HepG2 (cell line): ENCODE results near the gene ARFIP2. TPM values are rescaled to one million over a fixed set of nuclear protein-coding genes. Genes with fewer than 3 reads are reported as not detected.
A peak's percentile ranks its signal among the peaks of the same experiment; 100 is the strongest.

Source experiments
- ATAC-seq: fragments of 200-7000 bp; cut with Tn5 transposase; 3 replicates; pipeline ENCODE4 v1.9.1; 2020; ENCODE audit warnings: mild to moderate bottlenecking, moderate library complexity
- BruUV-seq: library from RNA; stranded (reverse); fragments of 400-500 nt; replicated peaks from 2 replicates; lab custom pipeline; 2021; lab: Mats Ljungman, UMichigan
- CTCF ChIA-PET: fragments of 300-600 bp; formaldehyde crosslinking; extraction: SDS; loops from one replicate; lab custom pipeline; 2021; ENCODE audit warnings: low total read pairs, inconsistent platforms, low intra/inter-chr PET ratio; lab: Yijun Ruan, JAX
- POLR2A ChIA-PET: fragments of 350-600 bp; sonication (Branson Sonifier 250); formaldehyde crosslinking; loops from one replicate; lab custom pipeline; 2020; ENCODE audit warnings: antibody characterized with exemption, inconsistent platforms; lab: Yijun Ruan, JAX
- DNase-seq: peaks from one replicate; pipeline ENCODE4 v3.0.0-alpha.2; 2015; ENCODE audit warnings: low spot score
- FAIRE-seq: peaks from 3 replicates; lab custom pipeline; 2011; peaks lifted over from hg19 to GRCh38; lab: Jason Lieb, UNC
- H2AFZ ChIP-seq: one replicate; pipeline ENCODE4 v1.6.1; 2011; ENCODE audit warnings: low read length, inconsistent platforms
- H3K27ac ChIP-seq: fragments of 300-600 bp; 3 replicates; pipeline ENCODE4 v1.8.0; 2011; ENCODE audit warnings: mixed run types, mild to moderate bottlenecking, mixed read lengths, low read length, inconsistent platforms; ENCODE audit not compliant: insufficient read depth; ENCODE audit errors: extremely low read length
- H3K27me3 ChIP-seq, 2 experiments: fragments of 200-600 bp in 1 of 2; 2 replicates in 1 of 2; 3 replicates in 1 of 2; pipeline versions ENCODE4 v1.6.0 to v1.8.0; 2011; ENCODE audit warnings: low read length in 2 of 2, mild to moderate bottlenecking in 2 of 2, moderate library complexity in 2 of 2, inconsistent platforms in 1 of 2; ENCODE audit not compliant: insufficient read depth in 2 of 2, control insufficient read depth in 1 of 2
- H3K36me3 ChIP-seq, 2 experiments: fragments of 200-600 bp in 1 of 2; replicated peaks in 1 of 2; 2 replicates in 1 of 2; 3 replicates in 1 of 2; pipeline versions ENCODE4 v1.5.1 to v1.8.0; 2011; ENCODE audit warnings: low read length in 2 of 2, inconsistent platforms in 1 of 2; ENCODE audit not compliant: insufficient read depth in 2 of 2, control insufficient read depth in 1 of 2
- H3K4me1 ChIP-seq: 2 replicates; pipeline ENCODE4 v1.5.1; 2012; ENCODE audit warnings: low read length, inconsistent platforms; ENCODE audit not compliant: insufficient read depth
- H3K4me2 ChIP-seq: 2 replicates; pipeline ENCODE4 v1.6.0; 2011; ENCODE audit warnings: low read depth, low read length, inconsistent platforms
- H3K4me3 ChIP-seq, 3 experiments: fragments of 200-600 bp in 1 of 3; sonication (generic), shearing (Covaris generic) in 1 of 3; replicated peaks in 1 of 3; 2 replicates each; pipeline ENCODE4 v1.5.1; 2011 to 2016; ENCODE audit warnings: low read length in 3 of 3, inconsistent platforms in 2 of 3, low read depth in 2 of 3, mild to moderate bottlenecking in 2 of 3, control low read depth in 1 of 3, mixed read lengths in 1 of 3; ENCODE audit not compliant: insufficient read depth in 1 of 3
- H3K79me2 ChIP-seq: one replicate; pipeline ENCODE4 v1.6.1; 2011; ENCODE audit warnings: low read length, inconsistent platforms; ENCODE audit not compliant: insufficient read depth
- H3K9ac ChIP-seq: 2 replicates; pipeline ENCODE4 v1.6.0; 2011; ENCODE audit warnings: mild to moderate bottlenecking, low read depth, low read length, inconsistent platforms; ENCODE audit not compliant: insufficient read depth
- H3K9me3 ChIP-seq: 2 replicates; pipeline ENCODE4 v1.5.1; 2012; ENCODE audit warnings: mild to moderate bottlenecking, low read length
- H4K20me1 ChIP-seq: 2 replicates; pipeline ENCODE4 v1.6.0; 2011; ENCODE audit warnings: inconsistent platforms, mild to moderate bottlenecking, low read length, moderate library complexity; ENCODE audit not compliant: insufficient read depth
- CBFB ChIP-seq: sonication (generic); formaldehyde crosslinking; IDR thresholded peaks from 2 replicates; pipeline ENCODE4 v1.4.0; 2020; ENCODE audit warnings: missing genetic modification reagents
- ESRRA ChIP-seq: sonication (generic); formaldehyde crosslinking; IDR thresholded peaks from 2 replicates; pipeline ENCODE4 v1.5.1; 2020; ENCODE audit warnings: mild to moderate bottlenecking, low read depth, missing genetic modification reagents
- MATR3 ChIP-seq: sonication (generic); formaldehyde crosslinking; IDR thresholded peaks from 2 replicates; pipeline ENCODE4 v1.4.0; 2020; ENCODE audit warnings: missing genetic modification reagents
- PPARG ChIP-seq: conservative IDR thresholded peaks from 2 replicates; pipeline ENCODE4 v1.6.1; 2016; ENCODE audit warnings: missing biosample characterization, missing genetic modification reagents
- RCOR2 ChIP-seq: IDR thresholded peaks from 2 replicates; pipeline ENCODE4 v1.6.1; 2016; ENCODE audit warnings: missing biosample characterization, missing genetic modification reagents
- SOX13 ChIP-seq, 3 experiments: fragments of 450-650 bp in 1 of 3; sonication (generic) in 1 of 3; formaldehyde crosslinking in 1 of 3; IDR thresholded peaks in 2 of 3; conservative IDR thresholded peaks in 1 of 3; 2 replicates each; pipeline versions ENCODE4 v1.5.0 to v1.6.1; 2016 to 2020; ENCODE audit warnings: antibody characterized with exemption in 1 of 3, mild to moderate bottlenecking in 1 of 3, missing compliant biosample characterization in 1 of 3, missing genetic modification reagents in 1 of 3, moderate library complexity in 1 of 3
- XRCC5 ChIP-seq: fragments of 200-400 bp; formaldehyde crosslinking; optimal IDR thresholded peaks from 2 replicates; pipeline ENCODE3; 2017; ENCODE audit warnings: mild to moderate bottlenecking, low read length
- ZNF12 ChIP-seq: sonication (generic); formaldehyde crosslinking; IDR thresholded peaks from 2 replicates; pipeline ENCODE4 v1.5.0; 2020; ENCODE audit warnings: missing genetic modification reagents
- ZNF180 ChIP-seq: sonication (generic); formaldehyde crosslinking; IDR thresholded peaks from 2 replicates; pipeline ENCODE4 v1.4.0; 2020; ENCODE audit warnings: low read depth, missing genetic modification reagents, borderline replicate concordance
- ZNF253 ChIP-seq: sonication (generic); formaldehyde crosslinking; IDR thresholded peaks from 2 replicates; pipeline ENCODE4 v1.8.0; 2022; ENCODE audit warnings: mild to moderate bottlenecking, missing genetic modification reagents, borderline replicate concordance
- ZNF549 ChIP-seq: sonication (generic); formaldehyde crosslinking; IDR thresholded peaks from 2 replicates; pipeline ENCODE4 v1.5.0; 2020; ENCODE audit warnings: missing genetic modification reagents
- ZNF660 ChIP-seq: sonication (generic); formaldehyde crosslinking; IDR thresholded peaks from 2 replicates; pipeline ENCODE4 v1.5.1; 2020; ENCODE audit warnings: mild to moderate bottlenecking, low read depth, missing genetic modification reagents, borderline replicate concordance
- WGBS: methylation state at CpG from one replicate; pipeline ENCODE4 v1.1.6; 2017; ENCODE audit warnings: low lambda C conversion rate; 5-methylcytosine and 5-hydroxymethylcytosine counted together
- in situ Hi-C: cut with HindIII; loops from 2 replicates; pipeline ENCODE4 v1.10.0; 2017; ENCODE audit warnings: low pct_unique_long_range_greater_than_20kb; ENCODE audit not compliant: extremely low pct_ligation_motif_present
- intact Hi-C: fragments of 100-400 bp; cut with micrococcal nuclease; formaldehyde crosslinking; loops from one replicate; pipeline ENCODE4 v1.10.0; 2022; ENCODE audit not compliant: unreplicated experiment
- polyA plus RNA-seq, 8 experiments: library from polyadenylated mRNA; depleted of rRNA in 3 of 8; stranded (reverse) in 7 of 8; unstranded in 1 of 8; fragments of >200 nt; fragmentation: Illumina TruSeq in 4 of 8; extraction: Trizol in 4 of 8; gene quantifications; 2 replicates each; pipeline versions ENCODE4 v1.2.1 to v1.2.3, GENCODE V29; 2011 to 2016; ENCODE audit warnings: low read depth in 4 of 8, missing spikeins in 1 of 8, mixed read lengths in 1 of 8; ENCODE audit not compliant: insufficient read depth in 1 of 8
- total RNA-seq, 5 experiments: library from RNA; depleted of rRNA; stranded (reverse); fragments of >200 nt; fragmentation: Illumina TruSeq; extraction: Trizol; gene quantifications; 2 replicates each; pipeline ENCODE4 v1.2.3, GENCODE V29; 2016; ENCODE audit warnings: low read depth in 1 of 5
- TF ChIP-seq, protein P1 (sequence below): sonication (generic); formaldehyde crosslinking; IDR thresholded peaks from 2 replicates; pipeline ENCODE4 v1.4.0; 2020; ENCODE audit warnings: missing genetic modification reagents, borderline replicate concordance
- TF ChIP-seq, protein P2 (sequence below): sonication (generic); formaldehyde crosslinking; conservative IDR thresholded peaks from 2 replicates; pipeline ENCODE4 v1.8.0; 2022; ENCODE audit warnings: missing genetic modification reagents
- TF ChIP-seq, protein P3 (sequence below): sonication (generic); formaldehyde crosslinking; IDR thresholded peaks from 2 replicates; pipeline ENCODE4 v1.4.0; 2020; ENCODE audit warnings: mild to moderate bottlenecking, missing genetic modification reagents, borderline replicate concordance

The ARFIP2 gene
- total and polyA plus RNA-seq, 2 of the 13 experiments (the other 11 are each of a cell fraction or from before 2014, with no cell fraction given), result 56.6 to 60.2 TPM

DNA sequence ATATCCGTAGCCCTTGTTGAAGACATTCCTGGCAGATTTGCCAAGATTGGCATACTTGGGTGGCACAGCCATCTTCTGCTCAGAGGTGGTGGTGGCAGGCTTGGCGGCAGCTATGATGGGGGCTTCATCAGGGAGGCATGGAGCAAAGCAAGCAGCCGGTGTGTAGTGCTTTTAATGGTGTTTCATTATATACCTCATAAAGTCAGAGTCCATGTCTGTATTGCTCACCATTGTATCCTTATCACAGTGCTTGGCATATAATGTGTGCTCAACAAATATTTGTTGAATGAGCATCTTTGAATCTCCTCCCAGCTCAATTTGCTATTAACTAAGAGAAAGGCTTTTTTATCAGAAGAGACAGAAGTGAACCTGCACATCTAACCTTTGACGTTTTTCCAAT, 8.2 kb upstream of the ARFIP2 start:
- WGBS, result 49% methylated on average over 4 of the region's 4 CpGs
- CTCF ChIA-PET, result no interaction called here
- peak; percentile 69 for DNase-seq
- FAIRE-seq, result peak; percentile 34
- Histone ChIP-seq H3K79me2 (no peaks in the 10 kb centered on the region), H3K4me1 (peaks cover 57% of the 10 kb centered on the region), H3K27me3 (no peaks in the 10 kb centered on the region), H2AFZ (no peak overlapping the region), H4K20me1 (no peaks in the 10 kb centered on the region; the same call in 1 of the 2 replicates), H3K9ac (no peak overlapping the region), H3K4me3 (no peak overlapping the region), H3K36me3 (peaks cover 2 to 11% of the 10 kb centered on the region in 2 experiments), H3K9me3 (no peaks in the 10 kb centered on the region), H3K4me2 (peak overlapping the region; percentile 13; the same call in 1 of the 2 replicates), H3K27ac (no peak overlapping the region)
- in situ Hi-C loops (loop anchor here (10.0 kb wide), 1 partner anchor 115 kb away; the partner anchor contains the start of genes ILK and RRP8), intact Hi-C loops (loop anchor here (10.0 kb wide), 1 partner anchor 255 kb away; the partner anchor contains the start of genes CNGA4 and FHIP1B)
- POLR2A ChIA-PET, result interaction anchor here (0.6 to 2.1 kb wide), 4 partner anchors 8 to 110 kb away, joined by 3 to 13 read pairs (median 8); partner anchors contain the start of genes ARFIP2 and TIMM10B
- no TSS peak for BruUV-seq
- ATAC-seq, result peak; percentile 88
- TF ChIP-seq, protein P1, sequence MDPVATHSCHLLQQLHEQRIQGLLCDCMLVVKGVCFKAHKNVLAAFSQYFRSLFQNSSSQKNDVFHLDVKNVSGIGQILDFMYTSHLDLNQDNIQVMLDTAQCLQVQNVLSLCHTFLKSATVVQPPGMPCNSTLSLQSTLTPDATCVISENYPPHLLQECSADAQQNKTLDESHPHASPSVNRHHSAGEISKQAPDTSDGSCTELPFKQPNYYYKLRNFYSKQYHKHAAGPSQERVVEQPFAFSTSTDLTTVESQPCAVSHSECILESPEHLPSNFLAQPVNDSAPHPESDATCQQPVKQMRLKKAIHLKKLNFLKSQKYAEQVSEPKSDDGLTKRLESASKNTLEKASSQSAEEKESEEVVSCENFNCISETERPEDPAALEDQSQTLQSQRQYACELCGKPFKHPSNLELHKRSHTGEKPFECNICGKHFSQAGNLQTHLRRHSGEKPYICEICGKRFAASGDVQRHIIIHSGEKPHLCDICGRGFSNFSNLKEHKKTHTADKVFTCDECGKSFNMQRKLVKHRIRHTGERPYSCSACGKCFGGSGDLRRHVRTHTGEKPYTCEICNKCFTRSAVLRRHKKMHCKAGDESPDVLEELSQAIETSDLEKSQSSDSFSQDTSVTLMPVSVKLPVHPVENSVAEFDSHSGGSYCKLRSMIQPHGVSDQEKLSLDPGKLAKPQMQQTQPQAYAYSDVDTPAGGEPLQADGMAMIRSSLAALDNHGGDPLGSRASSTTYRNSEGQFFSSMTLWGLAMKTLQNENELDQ (CRISPR knock-in tag), result no peak
- TF ChIP-seq SOX13 (IDR thresholded peaks at IDR 0.05) (no peak), SOX13 (CRISPR knock-in tag; conservative IDR thresholded peaks at IDR 0.05 in 1 of 2, IDR thresholded peaks at IDR 0.05 in 1 of 2) (peak in 1 of 2 experiments; percentile 70; a peak in 2 of 4 replicates), ESRRA (CRISPR knock-in tag) (no peak), ZNF180 (CRISPR knock-in tag) (no peak), MATR3 (CRISPR knock-in tag) (no peak), CBFB (CRISPR knock-in tag) (no peak), PPARG (CRISPR knock-in tag) (no peak), XRCC5 (peak; percentile 12), ZNF253 (CRISPR knock-in tag) (no peak), RCOR2 (CRISPR knock-in tag) (no peak), ZNF549 (CRISPR knock-in tag) (no peak), ZNF660 (CRISPR knock-in tag) (no peak), ZNF12 (CRISPR knock-in tag) (no peak)
- TF ChIP-seq, protein P2, sequence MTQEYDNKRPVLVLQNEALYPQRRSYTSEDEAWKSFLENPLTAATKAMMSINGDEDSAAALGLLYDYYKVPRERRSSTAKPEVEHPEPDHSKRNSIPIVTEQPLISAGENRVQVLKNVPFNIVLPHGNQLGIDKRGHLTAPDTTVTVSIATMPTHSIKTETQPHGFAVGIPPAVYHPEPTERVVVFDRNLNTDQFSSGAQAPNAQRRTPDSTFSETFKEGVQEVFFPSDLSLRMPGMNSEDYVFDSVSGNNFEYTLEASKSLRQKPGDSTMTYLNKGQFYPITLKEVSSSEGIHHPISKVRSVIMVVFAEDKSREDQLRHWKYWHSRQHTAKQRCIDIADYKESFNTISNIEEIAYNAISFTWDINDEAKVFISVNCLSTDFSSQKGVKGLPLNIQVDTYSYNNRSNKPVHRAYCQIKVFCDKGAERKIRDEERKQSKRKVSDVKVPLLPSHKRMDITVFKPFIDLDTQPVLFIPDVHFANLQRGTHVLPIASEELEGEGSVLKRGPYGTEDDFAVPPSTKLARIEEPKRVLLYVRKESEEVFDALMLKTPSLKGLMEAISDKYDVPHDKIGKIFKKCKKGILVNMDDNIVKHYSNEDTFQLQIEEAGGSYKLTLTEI, result no peak
- TF ChIP-seq, protein P3, sequence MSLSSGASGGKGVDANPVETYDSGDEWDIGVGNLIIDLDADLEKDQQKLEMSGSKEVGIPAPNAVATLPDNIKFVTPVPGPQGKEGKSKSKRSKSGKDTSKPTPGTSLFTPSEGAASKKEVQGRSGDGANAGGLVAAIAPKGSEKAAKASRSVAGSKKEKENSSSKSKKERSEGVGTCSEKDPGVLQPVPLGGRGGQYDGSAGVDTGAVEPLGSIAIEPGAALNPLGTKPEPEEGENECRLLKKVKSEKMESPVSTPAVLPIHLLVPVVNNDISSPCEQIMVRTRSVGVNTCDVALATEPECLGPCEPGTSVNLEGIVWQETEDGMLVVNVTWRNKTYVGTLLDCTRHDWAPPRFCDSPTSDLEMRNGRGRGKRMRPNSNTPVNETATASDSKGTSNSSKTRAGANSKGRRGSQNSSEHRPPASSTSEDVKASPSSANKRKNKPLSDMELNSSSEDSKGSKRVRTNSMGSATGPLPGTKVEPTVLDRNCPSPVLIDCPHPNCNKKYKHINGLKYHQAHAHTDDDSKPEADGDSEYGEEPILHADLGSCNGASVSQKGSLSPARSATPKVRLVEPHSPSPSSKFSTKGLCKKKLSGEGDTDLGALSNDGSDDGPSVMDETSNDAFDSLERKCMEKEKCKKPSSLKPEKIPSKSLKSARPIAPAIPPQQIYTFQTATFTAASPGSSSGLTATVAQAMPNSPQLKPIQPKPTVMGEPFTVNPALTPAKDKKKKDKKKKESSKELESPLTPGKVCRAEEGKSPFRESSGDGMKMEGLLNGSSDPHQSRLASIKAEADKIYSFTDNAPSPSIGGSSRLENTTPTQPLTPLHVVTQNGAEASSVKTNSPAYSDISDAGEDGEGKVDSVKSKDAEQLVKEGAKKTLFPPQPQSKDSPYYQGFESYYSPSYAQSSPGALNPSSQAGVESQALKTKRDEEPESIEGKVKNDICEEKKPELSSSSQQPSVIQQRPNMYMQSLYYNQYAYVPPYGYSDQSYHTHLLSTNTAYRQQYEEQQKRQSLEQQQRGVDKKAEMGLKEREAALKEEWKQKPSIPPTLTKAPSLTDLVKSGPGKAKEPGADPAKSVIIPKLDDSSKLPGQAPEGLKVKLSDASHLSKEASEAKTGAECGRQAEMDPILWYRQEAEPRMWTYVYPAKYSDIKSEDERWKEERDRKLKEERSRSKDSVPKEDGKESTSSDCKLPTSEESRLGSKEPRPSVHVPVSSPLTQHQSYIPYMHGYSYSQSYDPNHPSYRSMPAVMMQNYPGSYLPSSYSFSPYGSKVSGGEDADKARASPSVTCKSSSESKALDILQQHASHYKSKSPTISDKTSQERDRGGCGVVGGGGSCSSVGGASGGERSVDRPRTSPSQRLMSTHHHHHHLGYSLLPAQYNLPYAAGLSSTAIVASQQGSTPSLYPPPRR (CRISPR knock-in tag), result peak; percentile 33; the same call in 1 of the 2 replicates
